ENCODE results near the gene TTLL11. TPM values are rescaled to one million over a fixed set of nuclear protein-coding genes. Genes with fewer than 3 reads are reported as not detected.

TTLL11 gene
- total RNA-seq, 4 donors from 2014 or later, result 7.2 to 12.1 (median 9.9) TPM

- TF ChIP-seq EP300 (IDR thresholded peaks at IDR 0.05) (no peak), POLR2AphosphoS5 (IDR thresholded peaks at IDR 0.05) (no peak), CTCF (IDR thresholded peaks at IDR 0.05) (no peak), POLR2A (IDR thresholded peaks at IDR 0.05) (no peak)
- H3K27ac ChIP-seq, result no peak overlapping the region
- H3K9me3 ChIP-seq, result no peaks in the 10 kb centered on the region
- H3K4me1 ChIP-seq, result peaks cover 33% of the 10 kb centered on the region
- 36% methylated on average over 11 of the region's 11 CpGs for WGBS
- H3K36me3 ChIP-seq, result no peaks in the 10 kb centered on the region
- peak in 1 of 2 donors; percentile 76 for DNase-seq (ENCODE audit: low spot score in 2 of 2)
- H3K27me3 ChIP-seq, result no peaks in the 10 kb centered on the region
- H3K4me3 ChIP-seq, result peak overlapping the region; percentile 83
Observed at GRCh38 chr9:122091682-122092592, 1.2 kb downstream of the TTLL11 start.

- no peak for DNase-seq (ENCODE audit: low spot score in 2 of 2)
- Histone ChIP-seq H3K36me3 (no peaks in the 10 kb centered on the region), H3K9me3 (no peaks in the 10 kb centered on the region), H3K27ac (no peak overlapping the region), H3K27me3 (no peaks in the 10 kb centered on the region), H3K4me1 (peaks cover 33% of the 10 kb centered on the region), H3K4me3 (no peak overlapping the region)
- no peak for TF ChIP-seq EP300 (IDR thresholded peaks at IDR 0.05)
- TF ChIP-seq CTCF (IDR thresholded peaks at IDR 0.05), result no peak
- TF ChIP-seq POLR2A (IDR thresholded peaks at IDR 0.05), result no peak
- TF ChIP-seq POLR2AphosphoS5 (IDR thresholded peaks at IDR 0.05), result no peak
- WGBS, result 93% methylated on average over 5 of the region's 5 CpGs
Observed at GRCh38 chr9:122090981-122091380, 2.1 kb downstream of the TTLL11 start.

GRCh38 chr9:122090287-122090883, 2.7 kb downstream of the TTLL11 start:
- no peak overlapping the region for H3K27ac ChIP-seq
- 92% methylated on average over 9 of the region's 9 CpGs for WGBS
- no peak for DNase-seq (ENCODE audit: low spot score in 2 of 2)
- no peaks in the 10 kb centered on the region for H3K9me3 ChIP-seq
- H3K27me3 ChIP-seq, result no peaks in the 10 kb centered on the region
- TF ChIP-seq POLR2AphosphoS5 (IDR thresholded peaks at IDR 0.05) (no peak), CTCF (IDR thresholded peaks at IDR 0.05) (no peak), EP300 (IDR thresholded peaks at IDR 0.05) (no peak), POLR2A (IDR thresholded peaks at IDR 0.05) (no peak)
- peaks cover 32% of the 10 kb centered on the region for H3K4me1 ChIP-seq
- no peak overlapping the region for H3K4me3 ChIP-seq
- no peaks in the 10 kb centered on the region for H3K36me3 ChIP-seq

GRCh38 chr9:122088880-122089706, 4.0 kb downstream of the TTLL11 start:
- H3K27me3 ChIP-seq, result no peaks in the 10 kb centered on the region
- WGBS, result 68% methylated on average over 4 of the region's 4 CpGs
- H3K4me1 ChIP-seq, result peaks cover 28% of the 10 kb centered on the region
- H3K27ac ChIP-seq, result no peak overlapping the region
- H3K36me3 ChIP-seq, result no peaks in the 10 kb centered on the region
- H3K4me3 ChIP-seq, result no peak overlapping the region
- no peak for DNase-seq (ENCODE audit: low spot score in 2 of 2)
- TF ChIP-seq POLR2A (IDR thresholded peaks at IDR 0.05) (no peak), EP300 (IDR thresholded peaks at IDR 0.05) (no peak), POLR2AphosphoS5 (IDR thresholded peaks at IDR 0.05) (no peak), CTCF (IDR thresholded peaks at IDR 0.05) (no peak)
- H3K9me3 ChIP-seq, result no peaks in the 10 kb centered on the region

All from suprapubic skin (tissue), 4 donors.